MM.1S (cell line): ENCODE data around the gene TTLL11.

Experiments used
- DNase-seq: peaks from one replicate; pipeline ENCODE4 v3.0.0-alpha.2; 2015
- H2AFZ ChIP-seq: fragments of 300-600 bp; sonication (generic); 2 replicates; pipeline ENCODE4 v1.6.0; 2016; ENCODE audit warnings: antibody characterized with exemption, low read length
- H3F3A ChIP-seq: fragments of 300-600 bp; sonication (generic); 2 replicates; pipeline ENCODE4 v1.6.1; 2016; ENCODE audit warnings: mild to moderate bottlenecking, antibody characterized with exemption, low read length, moderate library complexity, mixed read lengths; ENCODE audit not compliant: insufficient read depth
- H3K27ac ChIP-seq: fragments of 300-600 bp; sonication (generic); 2 replicates; pipeline ENCODE4 v1.5.1; 2016; ENCODE audit warnings: mild to moderate bottlenecking, low read length
- H3K27me3 ChIP-seq: fragments of 300-600 bp; sonication (generic); replicated peaks from 2 replicates; pipeline ENCODE4 v1.6.0; 2016; ENCODE audit warnings: low read length; ENCODE audit not compliant: insufficient read depth
- H3K36me3 ChIP-seq: fragments of 300-600 bp; sonication (generic); replicated peaks from 2 replicates; pipeline ENCODE4 v1.6.1; 2016; ENCODE audit warnings: mild to moderate bottlenecking, low read length, mixed read lengths; ENCODE audit not compliant: insufficient read depth
- H3K4me1 ChIP-seq: fragments of 300-600 bp; sonication (generic); 2 replicates; pipeline ENCODE4 v1.6.1; 2016; ENCODE audit warnings: low read length, mixed read lengths
- H3K4me2 ChIP-seq: fragments of 300-600 bp; sonication (generic); 2 replicates; pipeline ENCODE4 v1.6.0; 2016; ENCODE audit warnings: low read depth, low read length
- H3K4me3 ChIP-seq: fragments of 300-600 bp; sonication (generic); 2 replicates; pipeline ENCODE4 v1.5.1; 2016; ENCODE audit warnings: low read length, mixed read lengths
- H3K79me2 ChIP-seq: fragments of 300-600 bp; sonication (generic); 2 replicates; pipeline ENCODE4 v1.6.1; 2016; ENCODE audit warnings: mixed run types, low read length, mixed read lengths
- H3K9ac ChIP-seq: fragments of 300-600 bp; sonication (generic); 2 replicates; pipeline ENCODE4 v1.6.1; 2016; ENCODE audit warnings: low read length, mixed read lengths
- H3K9me2 ChIP-seq: fragments of 300-600 bp; sonication (generic); replicated peaks from 2 replicates; pipeline ENCODE4 v1.6.1; 2016; ENCODE audit warnings: mild to moderate bottlenecking, low read length, mixed read lengths; ENCODE audit not compliant: insufficient read depth
- H3K9me3 ChIP-seq: fragments of 300-600 bp; sonication (generic); replicated peaks from 2 replicates; pipeline ENCODE4 v1.6.1; 2016; ENCODE audit warnings: mild to moderate bottlenecking, low read length, mixed read lengths; ENCODE audit not compliant: insufficient read depth
- H4K20me1 ChIP-seq: fragments of 300-600 bp; sonication (generic); 2 replicates; pipeline ENCODE4 v1.6.1; 2016; ENCODE audit warnings: mild to moderate bottlenecking, low read length, moderate library complexity, mixed read lengths; ENCODE audit not compliant: insufficient read depth
- EZH2 ChIP-seq: fragments of 300-600 bp; sonication (generic); optimal IDR thresholded peaks from 2 replicates; pipeline ENCODE3; 2017; ENCODE audit warnings: low read depth, mild to moderate bottlenecking, antibody characterized with exemption, low read length, mixed read lengths
- EZH2phosphoT487 ChIP-seq: fragments of 300-600 bp; sonication (generic); IDR thresholded peaks from 2 replicates; pipeline ENCODE4 v1.6.1; 2018; ENCODE audit warnings: antibody characterized with exemption, low read length
- TF ChIP-seq, protein P1 (sequence below): fragments of 300-600 bp; sonication (generic); IDR thresholded peaks from 2 replicates; pipeline ENCODE4 v1.5.1; 2016; ENCODE audit warnings: antibody characterized with exemption, low read length, mixed read lengths

Gene TTLL11

DNA sequence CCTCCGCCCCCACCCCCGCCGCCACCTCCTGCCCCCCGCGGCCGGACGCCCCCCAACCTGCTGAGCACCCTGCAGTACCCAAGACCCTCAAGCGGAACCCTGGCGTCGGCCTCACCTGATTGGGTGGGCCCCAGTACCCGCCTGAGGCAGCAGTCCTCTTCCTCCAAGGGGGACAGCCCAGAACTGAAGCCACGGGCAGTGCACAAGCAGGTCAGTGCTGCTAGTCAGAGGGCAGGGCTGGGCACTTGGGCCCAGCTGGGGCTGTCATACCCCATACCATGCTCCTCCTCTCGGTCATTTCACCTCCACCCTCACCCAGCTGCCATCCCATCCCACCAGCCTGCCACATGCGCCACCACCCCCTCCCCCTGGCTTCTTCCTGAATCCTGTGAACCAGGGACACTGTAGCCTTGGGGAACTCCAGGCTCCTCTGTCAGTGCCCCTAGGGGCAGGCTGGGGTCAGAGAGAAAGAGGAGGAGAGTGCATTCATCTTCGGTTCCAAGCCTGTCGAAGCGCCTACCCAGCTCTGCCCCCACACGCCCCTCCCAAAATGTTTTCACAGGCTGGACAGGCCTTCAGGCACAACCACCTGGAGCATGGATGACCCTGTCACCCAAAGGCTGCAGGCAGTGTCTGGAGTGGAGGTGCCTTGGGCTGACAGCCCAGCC, 319.7 kb downstream of the TTLL11 start:
- H3K36me3 ChIP-seq = no peaks in the 10 kb centered on the region
- H3K27ac ChIP-seq = no peak overlapping the region
- H3K4me3 ChIP-seq = no peak overlapping the region
- DNase-seq = no peak
- H3K9me3 ChIP-seq = no peaks in the 10 kb centered on the region
- no peaks in the 10 kb centered on the region for H3K4me1 ChIP-seq
- TF ChIP-seq, protein P1, sequence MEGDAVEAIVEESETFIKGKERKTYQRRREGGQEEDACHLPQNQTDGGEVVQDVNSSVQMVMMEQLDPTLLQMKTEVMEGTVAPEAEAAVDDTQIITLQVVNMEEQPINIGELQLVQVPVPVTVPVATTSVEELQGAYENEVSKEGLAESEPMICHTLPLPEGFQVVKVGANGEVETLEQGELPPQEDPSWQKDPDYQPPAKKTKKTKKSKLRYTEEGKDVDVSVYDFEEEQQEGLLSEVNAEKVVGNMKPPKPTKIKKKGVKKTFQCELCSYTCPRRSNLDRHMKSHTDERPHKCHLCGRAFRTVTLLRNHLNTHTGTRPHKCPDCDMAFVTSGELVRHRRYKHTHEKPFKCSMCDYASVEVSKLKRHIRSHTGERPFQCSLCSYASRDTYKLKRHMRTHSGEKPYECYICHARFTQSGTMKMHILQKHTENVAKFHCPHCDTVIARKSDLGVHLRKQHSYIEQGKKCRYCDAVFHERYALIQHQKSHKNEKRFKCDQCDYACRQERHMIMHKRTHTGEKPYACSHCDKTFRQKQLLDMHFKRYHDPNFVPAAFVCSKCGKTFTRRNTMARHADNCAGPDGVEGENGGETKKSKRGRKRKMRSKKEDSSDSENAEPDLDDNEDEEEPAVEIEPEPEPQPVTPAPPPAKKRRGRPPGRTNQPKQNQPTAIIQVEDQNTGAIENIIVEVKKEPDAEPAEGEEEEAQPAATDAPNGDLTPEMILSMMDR = no peak
- TF ChIP-seq EZH2 (no peak), EZH2phosphoT487 (no peak)
- no peaks in the 10 kb centered on the region for H3F3A ChIP-seq
- no peaks in the 10 kb centered on the region for H3K9me2 ChIP-seq
- H3K9ac ChIP-seq = no peak overlapping the region
- no peaks in the 10 kb centered on the region for H3K79me2 ChIP-seq
- no peak overlapping the region for H3K4me2 ChIP-seq
- H2AFZ ChIP-seq = no peak overlapping the region
- H3K27me3 ChIP-seq = no peaks in the 10 kb centered on the region
- no peaks in the 10 kb centered on the region for H4K20me1 ChIP-seq

DNA sequence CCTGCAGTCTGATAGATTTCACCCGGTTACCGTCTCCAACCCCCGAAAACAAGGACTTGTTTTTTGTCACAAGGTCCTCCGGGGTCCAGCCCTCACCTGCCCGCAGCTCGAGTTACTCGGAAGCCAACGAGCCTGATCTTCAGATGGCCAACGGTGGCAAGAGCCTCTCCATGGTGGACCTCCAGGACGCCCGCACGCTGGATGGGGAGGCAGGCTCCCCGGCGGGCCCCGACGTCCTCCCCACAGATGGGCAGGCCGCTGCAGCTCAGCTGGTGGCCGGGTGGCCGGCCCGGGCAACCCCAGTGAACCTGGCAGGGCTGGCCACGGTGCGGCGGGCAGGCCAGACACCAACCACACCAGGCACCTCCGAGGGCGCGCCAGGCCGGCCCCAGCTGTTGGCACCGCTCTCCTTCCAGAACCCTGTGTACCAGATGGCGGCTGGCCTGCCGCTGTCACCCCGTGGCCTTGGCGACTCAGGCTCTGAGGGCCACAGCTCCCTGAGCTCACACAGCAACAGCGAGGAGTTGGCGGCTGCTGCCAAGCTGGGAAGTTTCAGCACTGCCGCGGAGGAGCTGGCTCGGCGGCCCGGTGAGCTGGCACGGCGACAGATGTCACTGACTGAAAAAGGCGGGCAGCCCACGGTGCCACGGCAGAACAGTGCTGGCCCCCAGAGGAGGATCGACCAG, 320.4 kb downstream of the TTLL11 start:
- DNase-seq = no peak
- Histone ChIP-seq H3K4me3 (no peak overlapping the region), H2AFZ (no peak overlapping the region), H4K20me1 (no peaks in the 10 kb centered on the region), H3K79me2 (no peaks in the 10 kb centered on the region), H3K4me2 (no peak overlapping the region), H3K27me3 (no peaks in the 10 kb centered on the region), H3K4me1 (no peaks in the 10 kb centered on the region), H3K9ac (no peak overlapping the region), H3F3A (no peaks in the 10 kb centered on the region), H3K27ac (no peak overlapping the region), H3K9me3 (no peaks in the 10 kb centered on the region), H3K9me2 (no peaks in the 10 kb centered on the region), H3K36me3 (no peaks in the 10 kb centered on the region)
- TF ChIP-seq, protein P1 = no peak
- no peak for TF ChIP-seq EZH2phosphoT487
- no peak for TF ChIP-seq EZH2
